Measurements from ENCODE around the gene FUT7.
"Not testable (repeated sequence)": the region's sequence is repeated elsewhere in the genome, so short reads cannot be mapped to it uniquely, and the experiment has no call there.

FUT7 gene

GRCh38 chr9:137017071-137017470 lies 14.8 kb downstream of the FUT7 start:
- no peak for DNase-seq

- no peak for DNase-seq
Measured at GRCh38 chr9:137016436-137016835, 15.5 kb downstream of the FUT7 start.

GRCh38 chr9:137015976-137016375 lies 15.9 kb downstream of the FUT7 start:
- no peak for DNase-seq

- no peak for DNase-seq
Measured at GRCh38 chr9:137015540-137015930, 16.4 kb downstream of the FUT7 start.

GRCh38 chr9:137014776-137015539 lies 16.9 kb downstream of the FUT7 start:
- DNase-seq: no peak

- DNase-seq: no peak
Measured at GRCh38 chr9:137014166-137014565, 17.7 kb downstream of the FUT7 start.

GRCh38 chr9:137013571-137013940 lies 18.3 kb downstream of the FUT7 start:
- DNase-seq: no peak

DNA sequence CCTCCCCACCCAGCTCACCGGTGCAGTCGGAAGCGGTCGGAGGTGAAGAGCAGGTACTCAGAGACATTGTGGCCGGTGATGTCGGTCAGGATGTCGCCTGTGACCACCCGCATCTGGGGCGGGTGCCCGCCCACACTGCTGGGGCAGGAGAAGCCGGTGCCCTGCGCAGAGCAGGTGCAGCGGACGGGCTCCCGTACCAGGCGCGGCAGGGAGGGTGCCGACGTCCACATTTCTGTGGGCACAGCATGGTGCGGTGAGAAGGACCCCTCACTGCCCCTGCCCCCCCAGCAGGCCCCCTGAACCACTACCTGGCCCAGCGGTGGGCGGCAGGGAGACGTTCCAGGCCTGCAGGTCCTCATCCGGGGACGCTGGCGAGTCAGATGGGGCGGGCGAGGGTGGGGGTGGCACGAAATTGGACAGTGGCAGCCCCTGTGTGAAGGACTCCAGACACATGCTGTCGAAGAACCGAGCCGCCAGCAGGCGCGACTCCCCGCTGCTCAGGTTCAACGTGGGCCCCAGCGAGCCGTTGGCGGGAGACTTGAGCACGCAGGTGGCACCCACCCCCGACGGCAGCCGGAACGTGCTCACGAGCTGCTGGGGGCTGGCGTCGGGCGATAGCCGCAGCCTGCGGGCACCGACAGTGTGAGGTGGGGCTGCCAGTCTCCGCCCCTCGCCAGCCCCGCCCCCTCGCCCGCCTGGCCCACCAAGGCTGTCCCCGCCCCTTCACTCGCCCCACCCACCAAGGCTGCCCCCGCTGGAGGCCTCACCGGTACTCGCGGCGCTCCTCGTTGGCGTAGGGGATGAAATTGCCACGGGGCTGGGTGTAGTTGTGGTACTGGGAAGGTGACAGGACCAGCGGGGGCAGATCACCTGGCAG lies 19.0 kb downstream of the FUT7 start:
- DNase-seq: no peak

- DNase-seq: no peak
Measured at GRCh38 chr9:137011907-137012675, 19.8 kb downstream of the FUT7 start.

- DNase-seq: no peak
Measured at GRCh38 chr9:137011156-137011555, 20.7 kb downstream of the FUT7 start.

DNA sequence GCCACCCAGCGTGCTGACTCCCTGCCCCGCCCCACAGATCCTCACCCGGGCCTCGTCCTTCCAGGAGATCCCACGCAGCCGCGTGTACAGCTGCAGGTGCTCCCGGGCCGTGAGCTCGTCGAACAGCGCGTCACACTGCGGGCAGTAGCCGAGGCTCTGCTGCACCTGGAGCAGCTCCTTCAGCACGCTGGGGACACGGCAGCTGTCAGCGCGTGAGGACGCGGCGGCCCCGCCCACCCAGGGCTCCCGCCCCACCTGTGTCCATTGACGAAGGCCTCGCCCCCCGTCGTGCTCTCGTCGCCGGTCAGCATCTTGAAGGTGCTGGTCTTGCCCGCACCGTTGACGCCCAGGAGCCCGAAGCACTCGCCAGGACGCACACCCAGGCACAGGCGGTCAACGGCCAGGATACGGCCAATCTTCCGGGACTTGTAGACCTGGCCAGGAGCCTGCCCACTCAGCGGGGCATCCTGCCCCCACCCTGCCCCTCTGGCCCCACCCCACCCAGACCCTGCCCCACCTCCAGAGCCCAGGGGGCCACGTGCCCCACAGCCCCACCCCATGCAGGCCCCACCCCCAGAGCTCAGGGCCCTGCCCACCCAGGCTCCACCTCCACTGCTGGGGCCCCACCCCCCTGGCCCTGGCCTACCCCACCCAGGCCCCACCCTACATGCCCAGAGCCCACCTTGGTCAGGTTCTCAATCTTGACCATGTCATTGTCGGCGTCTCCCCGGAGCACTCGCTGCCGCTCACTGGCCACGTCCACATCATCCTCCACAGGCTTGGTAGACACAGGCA lies 21.8 kb downstream of the FUT7 start:
- no peak for DNase-seq

GRCh38 chr9:137009217-137009616 lies 22.7 kb downstream of the FUT7 start:
- DNase-seq: no peak

GRCh38 chr9:137008312-137008711 lies 23.6 kb downstream of the FUT7 start:
- DNase-seq: no peak

DNA sequence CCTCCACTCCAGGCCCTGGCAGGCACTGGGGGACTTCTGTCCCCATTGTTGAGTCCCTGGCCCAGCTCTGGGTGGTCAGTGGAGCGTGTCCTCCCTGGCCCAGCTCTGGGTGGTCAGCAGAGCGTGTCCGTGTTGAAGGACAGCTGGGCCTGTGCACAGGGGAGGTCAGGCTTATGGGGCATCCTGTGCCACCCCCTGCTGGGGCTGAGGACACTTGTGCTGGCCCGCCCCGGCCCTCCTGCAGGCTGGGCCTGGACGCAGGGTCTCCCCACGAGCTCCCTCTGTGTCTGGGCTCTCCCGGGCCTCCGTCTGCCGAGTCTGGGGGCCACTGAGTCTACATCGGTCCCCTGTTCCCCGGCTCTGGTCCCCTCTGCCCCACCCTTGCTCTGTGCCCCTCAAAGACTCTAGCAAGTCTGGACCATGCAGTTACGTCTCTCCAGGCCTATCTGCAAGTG lies 24.0 kb downstream of the FUT7 start:
- DNase-seq: no peak

DNA sequence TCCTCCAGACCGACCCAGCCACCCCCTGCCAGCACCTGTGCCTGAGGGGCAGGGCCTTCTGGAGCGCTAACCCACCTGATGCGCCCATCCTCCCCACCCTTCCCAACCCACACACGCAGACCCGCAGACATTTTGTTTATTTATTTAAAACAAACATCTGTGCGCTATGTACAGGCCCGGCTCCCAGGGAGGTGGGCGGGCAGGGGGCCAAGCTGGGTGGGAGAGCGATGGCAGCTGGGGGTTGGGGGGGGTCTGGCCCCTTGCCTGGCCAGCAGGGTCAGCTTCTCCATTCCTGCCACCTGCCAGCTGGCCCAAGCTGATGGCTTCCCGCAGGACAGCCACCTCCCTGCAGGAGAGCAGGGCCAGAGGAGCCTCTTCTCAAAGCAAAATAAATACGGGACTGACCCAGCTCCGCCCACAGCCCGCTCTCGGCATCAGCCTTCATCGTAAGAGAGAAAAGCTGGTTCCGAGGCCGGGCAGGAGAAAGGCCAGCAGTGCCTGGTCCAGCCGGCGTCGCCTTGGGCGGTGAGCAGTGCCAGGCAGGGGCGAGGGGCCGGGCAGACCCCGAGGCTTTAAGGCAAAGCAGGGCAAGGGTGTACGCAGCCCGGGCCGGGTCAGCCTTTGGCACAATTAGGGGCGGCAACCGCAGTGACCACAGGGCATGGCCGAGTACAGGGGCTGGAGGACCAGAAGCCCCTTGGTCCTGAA lies 24.6 kb downstream of the FUT7 start:
- DNase-seq: no peak

DNA sequence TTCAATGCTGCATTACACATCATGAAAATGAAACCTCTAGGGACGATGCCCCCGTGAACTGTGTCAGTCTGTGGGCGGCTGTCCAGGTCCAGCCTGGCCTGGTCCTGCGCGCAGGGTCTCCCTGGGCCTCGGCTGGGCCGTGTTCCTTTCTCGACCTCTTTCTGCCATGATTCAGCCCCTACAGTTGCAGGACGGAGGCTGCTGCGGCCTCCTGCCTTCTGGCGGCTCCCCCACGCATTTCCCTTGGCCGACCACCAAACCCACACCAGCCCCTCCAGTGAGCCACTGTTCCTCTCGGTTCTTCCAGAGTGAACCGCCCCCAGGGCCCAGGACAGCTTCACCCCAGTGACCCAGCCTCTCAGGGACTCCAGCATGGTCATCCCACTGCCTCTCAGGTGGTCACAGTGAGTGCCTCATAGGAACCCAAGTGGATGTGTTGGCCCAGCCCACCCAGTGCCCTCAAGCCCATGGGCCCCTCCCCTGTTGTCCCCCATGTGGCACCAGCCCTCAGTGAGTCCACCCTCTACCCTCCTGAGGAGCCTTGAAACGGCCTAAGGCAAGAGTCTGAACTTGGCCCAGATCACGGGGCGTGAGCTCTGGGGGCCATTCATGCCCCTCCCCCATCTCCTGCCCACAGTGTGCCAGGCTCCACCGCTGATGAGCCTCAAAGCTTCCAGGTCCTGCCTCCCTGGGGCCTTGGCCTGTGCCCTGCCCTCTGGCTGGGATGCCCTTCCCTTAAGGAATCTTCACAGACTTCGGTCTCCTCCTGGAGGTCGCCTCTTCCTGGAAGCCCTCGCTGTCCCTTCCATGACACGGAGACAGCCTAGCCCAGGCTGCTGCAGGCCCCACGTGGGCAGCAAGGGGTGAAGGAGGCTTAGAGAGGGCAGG lies 25.5 kb downstream of the FUT7 start:
- no peak for DNase-seq

DNA sequence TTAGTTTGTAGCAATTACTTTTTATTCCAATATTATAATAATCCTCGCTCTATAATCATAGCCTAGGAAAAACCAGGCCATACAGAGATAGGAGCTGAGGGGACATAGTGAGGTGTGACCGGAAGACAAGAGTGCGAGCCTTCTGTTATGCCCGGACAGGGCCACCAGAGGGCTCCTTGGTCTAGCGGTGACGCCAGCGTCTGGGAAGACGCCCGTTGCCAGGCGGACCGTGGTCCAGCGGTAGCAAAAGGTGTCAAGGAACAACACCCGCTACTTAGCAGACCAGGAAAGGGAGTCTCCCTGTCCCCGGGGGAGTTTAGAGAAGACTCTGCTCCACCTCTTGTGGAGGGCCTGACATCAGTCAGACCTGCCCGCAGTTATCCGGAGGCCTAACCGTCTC lies 27.6 kb downstream of the FUT7 start:
- DNase-seq: not testable (repeated sequence)

GRCh38 chr9:137002646-137003041 lies 29.2 kb downstream of the FUT7 start:
- no peak for DNase-seq

DNA sequence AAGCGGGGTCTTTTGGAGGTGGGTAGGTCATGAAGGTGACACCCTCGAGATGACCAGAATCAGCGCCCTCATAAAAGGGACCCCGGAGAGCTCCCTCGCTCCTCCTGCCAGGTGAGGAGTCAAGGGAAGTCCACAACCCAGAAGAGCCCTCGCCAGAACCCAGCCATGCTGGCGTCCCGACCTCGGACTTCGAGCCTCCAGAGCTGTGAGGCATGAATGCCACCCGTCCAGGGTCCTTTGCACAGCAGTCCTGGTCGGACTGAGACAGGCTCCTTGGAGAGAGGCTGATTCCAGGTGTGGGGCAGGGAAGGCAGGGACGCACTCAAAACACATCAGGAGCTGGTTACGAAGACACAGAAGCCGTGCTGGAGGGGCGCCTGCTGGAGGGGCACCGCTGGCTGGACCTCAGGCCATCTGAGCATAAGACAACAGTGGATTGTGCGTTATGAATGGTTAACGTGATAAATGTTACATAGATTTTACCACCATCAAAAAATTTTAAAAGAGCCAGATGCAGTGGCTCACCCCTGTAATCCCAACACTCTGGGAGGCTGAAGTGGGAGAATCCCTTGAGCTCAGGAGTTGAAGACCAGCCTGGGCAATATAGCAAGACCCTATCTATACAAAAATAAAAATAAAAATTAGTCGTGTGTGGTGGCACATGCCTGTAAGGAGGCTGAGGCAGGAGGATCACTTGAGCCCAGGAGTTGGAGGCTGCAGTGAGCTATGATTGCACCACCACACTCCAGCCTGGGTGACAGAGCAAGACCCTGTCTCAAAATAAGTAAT lies 29.8 kb downstream of the FUT7 start:
- DNase-seq: no peak
